Muscle layer of colon (tissue), 2 donors: ENCODE results near the gene KNG1.
"Not testable (repeated sequence)": the region's sequence is repeated elsewhere in the genome, so short reads cannot be mapped to it uniquely, and the experiment has no call there.

Experiments
- H3K27ac ChIP-seq: one replicate; pipeline ENCODE4 v1.7.0; 2013; ENCODE audit warnings: low read depth, mild to moderate bottlenecking, low read length, moderate library complexity
- H3K27me3 ChIP-seq, 2 donors: one replicate each; pipeline ENCODE4 v1.7.0; 2013; ENCODE audit warnings: low read length in 2 of 2, mild to moderate bottlenecking in 2 of 2; ENCODE audit not compliant: insufficient read depth in 2 of 2, control insufficient read depth in 1 of 2
- H3K36me3 ChIP-seq: one replicate; pipeline ENCODE4 v1.7.0; 2013; ENCODE audit warnings: mild to moderate bottlenecking, low read length; ENCODE audit not compliant: insufficient read depth
- H3K4me1 ChIP-seq: one replicate; pipeline ENCODE4 v1.7.0; 2013; ENCODE audit warnings: mild to moderate bottlenecking, low read length; ENCODE audit not compliant: insufficient read depth
- H3K4me3 ChIP-seq, 2 donors: one replicate each; pipeline ENCODE4 v1.7.0; 2013; ENCODE audit warnings: low read length in 2 of 2, low read depth in 1 of 2, mild to moderate bottlenecking in 1 of 2, moderate library complexity in 1 of 2
- H3K9ac ChIP-seq: one replicate; pipeline ENCODE4 v1.7.0; 2013; ENCODE audit warnings: low read length
- H3K9me3 ChIP-seq: one replicate; pipeline ENCODE4 v1.7.0; 2013; ENCODE audit warnings: mild to moderate bottlenecking, low read length
- donor health status: abdominal sarcoma.
- donor health status: Adenocarcinoma of cecum.

Gene KNG1

GRCh38 chr3:186690304-186690703, 26.9 kb upstream of the KNG1 start:
- not testable (repeated sequence) for H3K9ac ChIP-seq, H3K27ac ChIP-seq, H3K4me3 ChIP-seq, H3K27me3 ChIP-seq, H3K36me3 ChIP-seq, H3K4me1 ChIP-seq, H3K9me3 ChIP-seq

GRCh38 chr3:186691676-186692075, 25.5 kb upstream of the KNG1 start:
- Histone ChIP-seq H3K27me3 (no peaks in the 10 kb centered on the region), H3K9me3 (no peaks in the 10 kb centered on the region), H3K9ac (no peak overlapping the region), H3K27ac (no peak overlapping the region), H3K4me1 (no peaks in the 10 kb centered on the region), H3K36me3 (no peaks in the 10 kb centered on the region), H3K4me3 (no peak overlapping the region)

GRCh38 chr3:186693843-186694242, 23.3 kb upstream of the KNG1 start:
- H3K27me3 ChIP-seq: no peaks in the 10 kb centered on the region
- H3K9me3 ChIP-seq: no peaks in the 10 kb centered on the region
- H3K27ac ChIP-seq: no peak overlapping the region
- no peaks in the 10 kb centered on the region for H3K36me3 ChIP-seq
- no peak overlapping the region for H3K4me3 ChIP-seq
- H3K4me1 ChIP-seq: no peaks in the 10 kb centered on the region
- H3K9ac ChIP-seq: no peak overlapping the region

- Histone ChIP-seq H3K4me3 (no peak overlapping the region), H3K4me1 (no peaks in the 10 kb centered on the region), H3K36me3 (no peaks in the 10 kb centered on the region), H3K27ac (no peak overlapping the region), H3K27me3 (no peaks in the 10 kb centered on the region), H3K9me3 (no peaks in the 10 kb centered on the region), H3K9ac (no peak overlapping the region)
Observed at GRCh38 chr3:186694288-186695032, 22.7 kb upstream of the KNG1 start.

- Histone ChIP-seq H3K27me3 (no peaks in the 10 kb centered on the region), H3K4me1 (no peaks in the 10 kb centered on the region), H3K9ac (no peak overlapping the region), H3K27ac (no peak overlapping the region), H3K36me3 (no peaks in the 10 kb centered on the region), H3K4me3 (no peak overlapping the region), H3K9me3 (no peaks in the 10 kb centered on the region)
Observed at GRCh38 chr3:186696522-186696921, 20.6 kb upstream of the KNG1 start.

- Histone ChIP-seq H3K9ac (no peak overlapping the region), H3K27ac (no peak overlapping the region), H3K9me3 (no peaks in the 10 kb centered on the region), H3K4me1 (no peaks in the 10 kb centered on the region), H3K36me3 (no peaks in the 10 kb centered on the region), H3K4me3 (no peak overlapping the region), H3K27me3 (no peaks in the 10 kb centered on the region)
Observed at GRCh38 chr3:186697510-186697909, 19.6 kb upstream of the KNG1 start.

- Histone ChIP-seq H3K27ac (no peak overlapping the region), H3K9me3 (no peaks in the 10 kb centered on the region), H3K4me3 (no peak overlapping the region), H3K36me3 (no peaks in the 10 kb centered on the region), H3K4me1 (no peaks in the 10 kb centered on the region), H3K27me3 (no peaks in the 10 kb centered on the region), H3K9ac (no peak overlapping the region)
Observed at GRCh38 chr3:186700267-186700666, 16.9 kb upstream of the KNG1 start.

GRCh38 chr3:186702451-186702850, 14.7 kb upstream of the KNG1 start:
- H3K4me1 ChIP-seq, H3K9ac ChIP-seq, H3K27me3 ChIP-seq: not testable (repeated sequence)

GRCh38 chr3:186705882-186706780, 11.0 kb upstream of the KNG1 start:
- H3K36me3 ChIP-seq: no peaks in the 10 kb centered on the region
- no peak overlapping the region for H3K9ac ChIP-seq
- H3K4me1 ChIP-seq: no peaks in the 10 kb centered on the region
- H3K4me3 ChIP-seq: no peak overlapping the region
- no peaks in the 10 kb centered on the region for H3K9me3 ChIP-seq
- no peak overlapping the region for H3K27ac ChIP-seq
- H3K27me3 ChIP-seq: no peaks in the 10 kb centered on the region

More at GRCh38 chr3:186702451-186702850, 14.7 kb upstream of the KNG1 start:
- not testable (repeated sequence) for H3K27ac ChIP-seq, H3K36me3 ChIP-seq, H3K9me3 ChIP-seq, H3K4me3 ChIP-seq

GRCh38 chr3:186708983-186709679, 8.0 kb upstream of the KNG1 start:
- Histone ChIP-seq H3K9me3 (no peaks in the 10 kb centered on the region), H3K36me3 (no peaks in the 10 kb centered on the region), H3K4me1 (no peaks in the 10 kb centered on the region), H3K27ac (no peak overlapping the region), H3K27me3 (no peaks in the 10 kb centered on the region), H3K9ac (no peak overlapping the region), H3K4me3 (no peak overlapping the region)

GRCh38 chr3:186710694-186711093, 6.5 kb upstream of the KNG1 start:
- H3K27ac ChIP-seq, H3K9me3 ChIP-seq, H3K4me3 ChIP-seq, H3K36me3 ChIP-seq, H3K27me3 ChIP-seq, H3K4me1 ChIP-seq, H3K9ac ChIP-seq: not testable (repeated sequence)
